T-cell (primary cell): Measurements from ENCODE around the gene ZNF423. TPM values are rescaled to one million over a fixed set of nuclear protein-coding genes. Genes with fewer than 3 reads are reported as not detected.

ENCODE experiments used
- ATAC-seq, 4 experiments: fragments of 200-7000 bp in 3 of 4; fragments of 150-1000 bp in 1 of 4; cut with Tn5 transposase; replicated peaks in 1 of 4; 1 replicate in 3 of 4; 2 replicates in 1 of 4; pipeline ENCODE4 v1.10.0; 2021; ENCODE audit warnings: moderate library complexity in 3 of 4, mild to moderate bottlenecking in 2 of 4, moderate number of reproducible peaks in 1 of 4
- CTCF ChIA-PET, 2 donors: fragments of 300-600 bp; sonication (Branson Sonifier 250); formaldehyde crosslinking; loops; one replicate each; lab custom pipeline; 2022; ENCODE audit warnings: antibody characterized with exemption in 2 of 2; lab: Charles Lee
- POLR2A ChIA-PET, 2 donors: fragments of 300-600 bp; sonication (Branson Sonifier 250); formaldehyde crosslinking; loops; one replicate each; lab custom pipeline; 2022; ENCODE audit warnings: antibody characterized with exemption in 2 of 2; lab: Charles Lee
- DNase-seq, 35 experiments: peaks; one replicate each; pipeline versions ENCODE4 v3.0.0 to v3.0.0-alpha.2; 2013 to 2023
- H3K27ac ChIP-seq: one replicate; pipeline ENCODE4 v1.5.1; 2013; ENCODE audit warnings: low read length
- H3K27me3 ChIP-seq, 2 experiments: replicated peaks in 1 of 2; 1 replicate in 1 of 2; 2 replicates in 1 of 2; pipeline versions ENCODE4 v1.6.1 to v1.7.0; 2013; ENCODE audit warnings: low read length in 1 of 2, mixed read lengths in 1 of 2; ENCODE audit not compliant: control insufficient read depth in 2 of 2, insufficient read depth in 2 of 2; ENCODE audit errors: extremely low read depth in 1 of 2
- H3K36me3 ChIP-seq, 2 donors: 1 replicate in 1 of 2; 2 replicates in 1 of 2; pipeline versions ENCODE4 v1.6.1 to v1.7.0; 2013; ENCODE audit warnings: low read length in 1 of 2; ENCODE audit not compliant: control insufficient read depth in 2 of 2, insufficient read depth in 1 of 2; ENCODE audit errors: extremely low read depth in 1 of 2
- H3K4me1 ChIP-seq, 2 experiments: 1 replicate in 1 of 2; 2 replicates in 1 of 2; pipeline versions ENCODE4 v1.6.1 to v1.7.0; 2013; ENCODE audit warnings: low read length in 2 of 2, mixed read lengths in 1 of 2; ENCODE audit not compliant: insufficient read depth in 2 of 2, control insufficient read depth in 1 of 2; ENCODE audit errors: extremely low read depth in 1 of 2
- H3K4me3 ChIP-seq, 2 donors: 1 replicate in 1 of 2; 2 replicates in 1 of 2; pipeline versions ENCODE4 v1.5.1 to v1.7.0; 2013; ENCODE audit warnings: mild to moderate bottlenecking in 2 of 2, low read length in 1 of 2, moderate library complexity in 1 of 2; ENCODE audit not compliant: control insufficient read depth in 1 of 2; ENCODE audit errors: extremely low read depth in 1 of 2
- H3K9me3 ChIP-seq: 2 replicates; pipeline ENCODE4 v1.7.0; 2013
- H3K27ac Mint-ChIP-seq, 2 donors: one replicate each; pipeline ENCODE4 v1.8.0; 2020 to 2021; ENCODE audit warnings: mild to moderate bottlenecking in 2 of 2, mixed read lengths in 2 of 2
- H3K27me3 Mint-ChIP-seq, 2 donors: one replicate each; pipeline ENCODE4 v1.8.0; 2021 to 2022; ENCODE audit warnings: mixed read lengths in 2 of 2
- H3K36me3 Mint-ChIP-seq: one replicate; pipeline ENCODE4 v1.8.0; 2021; ENCODE audit warnings: mixed read lengths
- H3K4me1 Mint-ChIP-seq, 3 donors: one replicate each; pipeline ENCODE4 v1.8.0; 2020 to 2022; ENCODE audit warnings: mixed read lengths in 3 of 3, mild to moderate bottlenecking in 1 of 3
- H3K4me3 Mint-ChIP-seq, 3 donors: one replicate each; pipeline ENCODE4 v1.8.0; 2020 to 2022; ENCODE audit warnings: mild to moderate bottlenecking in 3 of 3, mixed read lengths in 3 of 3, moderate library complexity in 3 of 3
- H3K9me3 Mint-ChIP-seq, 3 donors: one replicate each; pipeline ENCODE4 v1.8.0; 2020 to 2022; ENCODE audit warnings: mixed read lengths in 3 of 3
- WGBS: methylation state at CpG from one replicate; pipeline ENCODE4 v1.1.5; 2013; ENCODE audit warnings: missing lambda C conversion rate; ENCODE audit not compliant: insufficient coverage; 5-methylcytosine and 5-hydroxymethylcytosine counted together
- total RNA-seq, 35 experiments: library from RNA in 6 of 35; stranded (reverse) in 6 of 35; fragments of 120-200 nt in 1 of 35; gene quantifications; one replicate each; pipeline versions ENCODE4 v1.2.1 to v1.2.4 and lab custom pipeline; 2013 to 2026

ZNF423 gene
- total RNA-seq, 5 donors from 2014 or later (not counting 1 experiment from before 2014, with no cell fraction given) = 0.07 to 0.12 TPM; not detected in 3

GRCh38 chr16:49738001-49738400 is 117.9 kb downstream of the ZNF423 start:
- H3K27ac ChIP-seq = no peak overlapping the region
- Mint-ChIP-seq H3K4me3 (no peak overlapping the region), H3K36me3 (no peaks in the 10 kb centered on the region), H3K27ac (no peak overlapping the region), H3K4me1 (no peaks in the 10 kb centered on the region), H3K27me3 (peaks cover 0 to 2% of the 10 kb centered on the region in 2 donors), H3K9me3 (no peaks in the 10 kb centered on the region)
- H3K36me3 ChIP-seq = no peaks in the 10 kb centered on the region
- WGBS = 83% methylated on average over 2 of the region's 10 CpGs
- ChIA-PET CTCF (no interaction called here), POLR2A (no interaction called here)
- DNase-seq (no peak), ATAC-seq (no peak)
- H3K27me3 ChIP-seq = peaks cover 0 to 4% of the 10 kb centered on the region in 2 experiments
- H3K4me3 ChIP-seq = no peak overlapping the region
- H3K4me1 ChIP-seq = no peaks in the 10 kb centered on the region
- H3K9me3 ChIP-seq = no peaks in the 10 kb centered on the region

DNA sequence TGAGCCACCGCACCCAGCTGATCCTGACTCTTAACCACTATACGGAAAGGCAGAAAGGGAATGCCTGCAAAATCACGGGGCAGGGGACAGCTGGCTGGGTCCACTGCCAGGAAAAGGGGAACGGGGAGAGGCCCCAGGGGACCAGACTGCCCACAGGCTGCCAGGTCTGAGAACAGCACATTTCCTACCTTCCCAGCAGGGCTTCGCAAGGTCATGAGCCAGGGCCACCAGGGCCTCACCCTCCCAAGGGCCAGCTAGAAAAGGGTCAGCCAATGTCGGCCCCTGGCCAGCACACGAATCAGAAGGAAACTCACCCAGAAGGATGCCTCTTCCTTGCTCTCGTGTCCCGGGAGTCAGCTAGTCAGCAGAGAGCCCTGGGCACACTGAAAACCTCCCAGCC is 118.4 kb downstream of the ZNF423 start:
- H3K4me3 Mint-ChIP-seq = no peak overlapping the region
- H3K27me3 Mint-ChIP-seq = peaks cover 0 to 2% of the 10 kb centered on the region in 2 donors
- no peaks in the 10 kb centered on the region for H3K9me3 ChIP-seq
- H3K36me3 Mint-ChIP-seq = no peaks in the 10 kb centered on the region
- H3K36me3 ChIP-seq = no peaks in the 10 kb centered on the region
- no peaks in the 10 kb centered on the region for H3K4me1 Mint-ChIP-seq
- peaks cover 0 to 6% of the 10 kb centered on the region in 2 experiments for H3K27me3 ChIP-seq
- ChIA-PET CTCF (no interaction called here), POLR2A (no interaction called here)
- ATAC-seq = no peak
- no peaks in the 10 kb centered on the region for H3K4me1 ChIP-seq
- no peak overlapping the region for H3K27ac Mint-ChIP-seq
- no peak for DNase-seq
- no peak overlapping the region for H3K4me3 ChIP-seq
- no peak overlapping the region for H3K27ac ChIP-seq
- 93% methylated on average over 6 of the region's 9 CpGs for WGBS
- no peaks in the 10 kb centered on the region for H3K9me3 Mint-ChIP-seq

GRCh38 chr16:49734331-49734730 is 121.6 kb downstream of the ZNF423 start:
- Histone ChIP-seq H3K27ac (no peak overlapping the region), H3K36me3 (no peaks in the 10 kb centered on the region), H3K27me3 (peaks cover 0 to 6% of the 10 kb centered on the region in 2 experiments), H3K9me3 (no peaks in the 10 kb centered on the region), H3K4me3 (no peak overlapping the region), H3K4me1 (no peaks in the 10 kb centered on the region)
- H3K36me3 Mint-ChIP-seq = no peaks in the 10 kb centered on the region
- no peak overlapping the region for H3K4me3 Mint-ChIP-seq
- no peak overlapping the region for H3K27ac Mint-ChIP-seq
- ATAC-seq = no peak
- no peaks in the 10 kb centered on the region for H3K27me3 Mint-ChIP-seq
- no peak for DNase-seq
- CTCF ChIA-PET = no interaction called here
- 81% methylated on average over 10 of the region's 10 CpGs for WGBS
- H3K4me1 Mint-ChIP-seq = no peaks in the 10 kb centered on the region
- peaks cover 0 to 6% (median 2%) of the 10 kb centered on the region in 3 donors for H3K9me3 Mint-ChIP-seq
- POLR2A ChIA-PET = no interaction called here

DNA sequence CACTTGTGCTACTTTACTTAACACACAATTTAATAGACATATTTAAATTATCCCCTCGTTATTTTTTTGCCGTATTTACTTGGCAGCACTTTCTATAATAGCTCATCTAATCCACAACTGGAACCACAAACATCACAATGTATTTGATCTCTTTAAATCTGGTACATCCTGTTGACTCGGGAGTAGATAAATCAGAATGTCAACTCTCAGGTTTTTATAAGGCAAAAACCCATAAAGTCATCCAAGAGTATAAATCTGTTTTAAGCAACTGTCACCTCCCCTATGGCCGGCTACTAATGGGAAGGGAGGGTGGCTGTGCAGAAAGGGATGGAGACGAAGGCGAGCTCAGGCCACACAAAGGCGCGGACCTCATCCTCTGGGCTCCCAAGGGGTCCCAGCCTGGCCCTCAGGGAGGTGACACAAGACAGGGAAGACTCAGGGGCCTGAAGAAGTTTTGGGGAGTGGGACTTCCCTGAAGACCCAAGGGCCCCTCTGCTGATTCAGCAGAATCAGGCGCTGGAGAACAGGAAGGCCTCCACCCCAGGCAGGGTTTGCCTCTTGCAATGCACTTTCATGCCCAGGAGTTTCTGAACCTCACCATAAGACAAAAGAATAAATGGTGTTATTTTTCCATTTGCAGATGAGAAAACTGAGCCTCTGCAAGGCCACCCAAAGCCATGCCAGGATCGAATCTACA is 122.5 kb downstream of the ZNF423 start:
- CTCF ChIA-PET = no interaction called here
- WGBS = 78% methylated on average over 7 of the region's 10 CpGs
- H3K9me3 Mint-ChIP-seq = peaks cover 0 to 6% (median 2%) of the 10 kb centered on the region in 3 donors

DNA sequence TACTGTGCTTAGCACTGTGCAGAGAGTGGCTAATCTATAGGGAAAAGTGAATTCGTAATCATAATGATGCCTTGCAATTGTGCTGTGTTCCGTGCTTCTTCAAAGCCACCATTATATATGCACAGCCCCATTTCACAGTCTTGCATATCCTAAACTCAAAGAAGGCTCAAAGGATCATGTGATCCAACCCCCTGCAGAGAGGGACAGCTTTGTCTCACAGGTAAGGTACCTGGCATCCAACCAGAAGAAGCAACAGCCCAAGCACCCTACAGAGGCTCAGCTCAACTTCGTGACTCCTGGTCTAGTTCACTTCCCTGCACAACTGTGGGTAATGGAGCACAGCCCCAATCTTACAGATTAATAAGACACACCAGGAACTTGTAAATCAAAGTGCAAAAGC is 124.0 kb downstream of the ZNF423 start:
- no peaks in the 10 kb centered on the region for H3K4me1 Mint-ChIP-seq
- H3K36me3 ChIP-seq = no peaks in the 10 kb centered on the region
- H3K4me3 Mint-ChIP-seq = no peak overlapping the region
- H3K36me3 Mint-ChIP-seq = no peaks in the 10 kb centered on the region
- ChIA-PET POLR2A (no interaction called here), CTCF (no interaction called here)
- peaks cover 0 to 6% (median 2%) of the 10 kb centered on the region in 3 donors for H3K9me3 Mint-ChIP-seq
- H3K4me3 ChIP-seq = no peak overlapping the region
- no peaks in the 10 kb centered on the region for H3K4me1 ChIP-seq
- H3K27me3 ChIP-seq = peaks cover 0 to 10% of the 10 kb centered on the region in 2 experiments
- no peaks in the 10 kb centered on the region for H3K9me3 ChIP-seq
- no peaks in the 10 kb centered on the region for H3K27me3 Mint-ChIP-seq
- DNase-seq = no peak
- 77% methylated on average over 3 of the region's 3 CpGs for WGBS
- ATAC-seq = no peak
- H3K27ac ChIP-seq = no peak overlapping the region
- H3K27ac Mint-ChIP-seq = no peak overlapping the region

More for the DNA sequence above, 122.5 kb downstream of the ZNF423 start:
- Mint-ChIP-seq H3K4me1 (no peaks in the 10 kb centered on the region), H3K27ac (no peak overlapping the region), H3K27me3 (no peaks in the 10 kb centered on the region), H3K4me3 (no peak overlapping the region), H3K36me3 (no peaks in the 10 kb centered on the region)
- ATAC-seq = no peak
- Histone ChIP-seq H3K36me3 (no peaks in the 10 kb centered on the region), H3K27me3 (peaks cover 0 to 8% of the 10 kb centered on the region in 2 experiments), H3K9me3 (no peaks in the 10 kb centered on the region), H3K4me3 (no peak overlapping the region), H3K27ac (no peak overlapping the region), H3K4me1 (no peaks in the 10 kb centered on the region)
- no peak for DNase-seq
- POLR2A ChIA-PET = interaction anchor here in 1 of 2 donors (0.6 kb wide), 1 partner anchor 1123 kb away, joined by 3 read pairs; no protein-coding TSS in a partner anchor

- POLR2A ChIA-PET = no interaction called here
- no peaks in the 10 kb centered on the region for H3K27me3 Mint-ChIP-seq
These were observed 125.1 kb downstream of the ZNF423 start for GRCh38 chr16:49730772-49731171.

More at GRCh38 chr16:49730772-49731171, 125.1 kb downstream of the ZNF423 start:
- H3K9me3 Mint-ChIP-seq = peaks cover 0 to 6% (median 2%) of the 10 kb centered on the region in 3 donors
- Histone ChIP-seq H3K36me3 (no peaks in the 10 kb centered on the region), H3K27ac (no peak overlapping the region), H3K27me3 (peaks cover 0 to 7% of the 10 kb centered on the region in 2 experiments), H3K4me3 (no peak overlapping the region), H3K4me1 (no peaks in the 10 kb centered on the region), H3K9me3 (no peaks in the 10 kb centered on the region)
- no peak overlapping the region for H3K4me3 Mint-ChIP-seq
- H3K36me3 Mint-ChIP-seq = no peaks in the 10 kb centered on the region
- 83% methylated on average over 4 of the region's 12 CpGs for WGBS
- H3K4me1 Mint-ChIP-seq = no peaks in the 10 kb centered on the region
- no peak overlapping the region for H3K27ac Mint-ChIP-seq
- DNase-seq = no peak
- CTCF ChIA-PET = interaction anchor here in 1 of 2 donors (0.7 kb wide), 1 partner anchor 43 kb away, joined by 4 read pairs; no protein-coding TSS in a partner anchor
- no peak for ATAC-seq
